ENCODE measurements around the gene TERT.

GRCh38 chr5:1335540-1336095 is 40.8 kb upstream of the TERT start:
- TF ChIP-seq, protein P1, sequence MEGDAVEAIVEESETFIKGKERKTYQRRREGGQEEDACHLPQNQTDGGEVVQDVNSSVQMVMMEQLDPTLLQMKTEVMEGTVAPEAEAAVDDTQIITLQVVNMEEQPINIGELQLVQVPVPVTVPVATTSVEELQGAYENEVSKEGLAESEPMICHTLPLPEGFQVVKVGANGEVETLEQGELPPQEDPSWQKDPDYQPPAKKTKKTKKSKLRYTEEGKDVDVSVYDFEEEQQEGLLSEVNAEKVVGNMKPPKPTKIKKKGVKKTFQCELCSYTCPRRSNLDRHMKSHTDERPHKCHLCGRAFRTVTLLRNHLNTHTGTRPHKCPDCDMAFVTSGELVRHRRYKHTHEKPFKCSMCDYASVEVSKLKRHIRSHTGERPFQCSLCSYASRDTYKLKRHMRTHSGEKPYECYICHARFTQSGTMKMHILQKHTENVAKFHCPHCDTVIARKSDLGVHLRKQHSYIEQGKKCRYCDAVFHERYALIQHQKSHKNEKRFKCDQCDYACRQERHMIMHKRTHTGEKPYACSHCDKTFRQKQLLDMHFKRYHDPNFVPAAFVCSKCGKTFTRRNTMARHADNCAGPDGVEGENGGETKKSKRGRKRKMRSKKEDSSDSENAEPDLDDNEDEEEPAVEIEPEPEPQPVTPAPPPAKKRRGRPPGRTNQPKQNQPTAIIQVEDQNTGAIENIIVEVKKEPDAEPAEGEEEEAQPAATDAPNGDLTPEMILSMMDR (IDR thresholded peaks at IDR 0.05) = no peak
- no peak for TF ChIP-seq POLR2AphosphoS5 (IDR thresholded peaks at IDR 0.05)
- TF ChIP-seq POLR2A (IDR thresholded peaks at IDR 0.05) = no peak

All from prostate gland (tissue), 2 donors.